Measurements from ENCODE around the gene MKLN1.

- TF ChIP-seq, protein P1, sequence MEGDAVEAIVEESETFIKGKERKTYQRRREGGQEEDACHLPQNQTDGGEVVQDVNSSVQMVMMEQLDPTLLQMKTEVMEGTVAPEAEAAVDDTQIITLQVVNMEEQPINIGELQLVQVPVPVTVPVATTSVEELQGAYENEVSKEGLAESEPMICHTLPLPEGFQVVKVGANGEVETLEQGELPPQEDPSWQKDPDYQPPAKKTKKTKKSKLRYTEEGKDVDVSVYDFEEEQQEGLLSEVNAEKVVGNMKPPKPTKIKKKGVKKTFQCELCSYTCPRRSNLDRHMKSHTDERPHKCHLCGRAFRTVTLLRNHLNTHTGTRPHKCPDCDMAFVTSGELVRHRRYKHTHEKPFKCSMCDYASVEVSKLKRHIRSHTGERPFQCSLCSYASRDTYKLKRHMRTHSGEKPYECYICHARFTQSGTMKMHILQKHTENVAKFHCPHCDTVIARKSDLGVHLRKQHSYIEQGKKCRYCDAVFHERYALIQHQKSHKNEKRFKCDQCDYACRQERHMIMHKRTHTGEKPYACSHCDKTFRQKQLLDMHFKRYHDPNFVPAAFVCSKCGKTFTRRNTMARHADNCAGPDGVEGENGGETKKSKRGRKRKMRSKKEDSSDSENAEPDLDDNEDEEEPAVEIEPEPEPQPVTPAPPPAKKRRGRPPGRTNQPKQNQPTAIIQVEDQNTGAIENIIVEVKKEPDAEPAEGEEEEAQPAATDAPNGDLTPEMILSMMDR (IDR thresholded peaks at IDR 0.05), result no peak
- TF ChIP-seq POLR2A (IDR thresholded peaks at IDR 0.05), result no peak
Measured at GRCh38 chr7:131384286-131384635, 56.6 kb downstream of the MKLN1 start.
